Limb (tissue), 2 donors: ENCODE results near the gene TAF11L12.
"Not testable (repeated sequence)": the region's sequence is repeated elsewhere in the genome, so short reads cannot be mapped to it uniquely, and the experiment has no call there.

ENCODE experiments used
- DNase-seq, 2 donors: peaks; one replicate each; pipeline ENCODE4 v3.0.0-alpha.2; 2016; ENCODE audit errors: extremely low spot score in 2 of 2

TAF11L12 gene

GRCh38 chr5:17610092-17610491 lies at the start of gene TAF11L12:
Gene TAF11L12, plus strand, starts transcription at chr5:17610392.
- not testable (repeated sequence) for DNase-seq

GRCh38 chr5:17585658-17586057 lies 24.5 kb upstream of the TAF11L12 start, which contains the start of gene TAF11L7:
Gene TAF11L7, minus strand, starts transcription at chr5:17585758.
- DNase-seq, result not testable (repeated sequence)

GRCh38 chr5:17590860-17591259 lies 19.3 kb upstream of the TAF11L12 start, which contains the start of gene TAF11L8:
Gene TAF11L8, minus strand, starts transcription at chr5:17590960.
- DNase-seq, result not testable (repeated sequence)

- not testable (repeated sequence) for DNase-seq
Measured at GRCh38 chr5:17594255-17594654, 15.9 kb upstream of the TAF11L12 start, which contains the start of gene TAF11L9. Gene TAF11L9, minus strand, starts transcription at chr5:17594394.

GRCh38 chr5:17597728-17598127 lies 12.5 kb upstream of the TAF11L12 start, which contains the start of gene TAF11L10:
Gene TAF11L10, minus strand, starts transcription at chr5:17597828.
- not testable (repeated sequence) for DNase-seq

GRCh38 chr5:17603880-17604279 lies 6.3 kb upstream of the TAF11L12 start, which contains the start of gene TAF11L11:
Gene TAF11L11, plus strand, starts transcription at chr5:17604183.
- DNase-seq, result not testable (repeated sequence)

- DNase-seq, result no peak
Measured at GRCh38 chr5:17604951-17605350, 5.2 kb upstream of the TAF11L12 start.

- not testable (repeated sequence) for DNase-seq
Measured at GRCh38 chr5:17607461-17607860, 2.7 kb upstream of the TAF11L12 start.

GRCh38 chr5:17614872-17615605 lies 4.8 kb downstream of the TAF11L12 start:
- DNase-seq, result no peak

- no peak for DNase-seq
Measured at GRCh38 chr5:17619354-17619753, 9.2 kb downstream of the TAF11L12 start.

GRCh38 chr5:17620627-17621026 lies 10.4 kb downstream of the TAF11L12 start:
- DNase-seq, result no peak

- DNase-seq, result no peak
Measured at GRCh38 chr5:17625686-17626085, 15.5 kb downstream of the TAF11L12 start.

GRCh38 chr5:17631788-17632187 lies 21.6 kb downstream of the TAF11L12 start, which contains the start of gene TAF11L13:
Gene TAF11L13, plus strand, starts transcription at chr5:17632088.
- not testable (repeated sequence) for DNase-seq

GRCh38 chr5:17634160-17634559 lies 24.0 kb downstream of the TAF11L12 start, which contains the start of gene TAF11L14:
Gene TAF11L14, plus strand, starts transcription at chr5:17634460.
- DNase-seq, result no peak

- not testable (repeated sequence) for DNase-seq
Measured at GRCh38 chr5:17649232-17649631, 39.0 kb downstream of the TAF11L12 start.

GRCh38 chr5:17655201-17655759 lies 45.1 kb downstream of the TAF11L12 start:
- not testable (repeated sequence) for DNase-seq

- no peak for DNase-seq
Measured at GRCh38 chr5:17655921-17656320, 45.7 kb downstream of the TAF11L12 start.
